BLaER1 treated with 17β-estradiol and CSF1 and Interleukin-3, amounts not matched to agents 10 nM and 100 nM (cell line): ENCODE results near the gene RAB11FIP3.

Experiments
- H3K27ac ChIP-seq, 11 experiments: shearing (Covaris generic); formaldehyde crosslinking; 2 replicates each; pipeline ENCODE4 v1.8.1; 2022
- H3K27me3 ChIP-seq, 11 experiments: shearing (Covaris generic); formaldehyde crosslinking; 2 replicates each; pipeline ENCODE4 v1.8.1; 2022
- H3K36me3 ChIP-seq, 11 experiments: shearing (Covaris generic); formaldehyde crosslinking; 2 replicates each; pipeline ENCODE4 v1.8.1; 2022
- H3K4me1 ChIP-seq, 10 experiments: shearing (Covaris generic); formaldehyde crosslinking; 2 replicates each; pipeline ENCODE4 v1.8.1; 2022
- H3K4me2 ChIP-seq, 11 experiments: shearing (Covaris generic); formaldehyde crosslinking; 2 replicates each; pipeline ENCODE4 v1.8.1; 2022
- H3K4me3 ChIP-seq, 10 experiments: shearing (Covaris generic); formaldehyde crosslinking; 2 replicates each; pipeline ENCODE4 v1.8.1; 2022
- H3K9ac ChIP-seq, 11 experiments: shearing (Covaris generic); formaldehyde crosslinking; 2 replicates each; pipeline ENCODE4 v1.8.1; 2022
- H3K9me3 ChIP-seq, 11 experiments: shearing (Covaris generic); formaldehyde crosslinking; replicated peaks in 1 of 11; 2 replicates each; pipeline ENCODE4 v1.8.1; 2022
- H4K20me1 ChIP-seq, 11 experiments: shearing (Covaris generic); formaldehyde crosslinking; 2 replicates each; pipeline ENCODE4 v1.8.1; 2022
- Cebpa-rat ChIP-seq, 11 experiments: shearing (Covaris generic); IDR thresholded peaks; 2 replicates each; pipeline ENCODE4 v1.8.1; 2022

RAB11FIP3 gene

DNA sequence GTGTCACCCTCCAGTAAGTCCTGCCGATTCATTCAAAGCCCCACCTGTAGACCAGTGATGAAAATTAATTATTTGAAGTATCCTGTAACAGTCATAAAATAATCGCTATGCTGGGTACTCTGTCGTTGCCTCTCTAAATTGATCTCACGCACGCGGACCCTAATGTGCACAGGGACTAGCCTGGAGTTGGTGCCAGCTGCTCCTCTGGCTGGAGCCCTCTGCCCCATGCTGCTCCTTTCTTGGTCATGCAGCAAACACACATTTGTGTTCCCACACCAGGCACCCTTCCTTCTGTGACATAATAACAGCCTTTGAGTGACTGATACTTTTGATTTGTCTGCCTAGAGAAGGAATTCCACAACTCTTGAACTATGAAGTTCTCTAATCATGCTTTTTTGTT is 16.0 kb downstream of the RAB11FIP3 start:
- Histone ChIP-seq H4K20me1 (peaks cover 13 to 100% (median 98%) of the 10 kb centered on the region in 11 experiments; a peak in 19 of 22 replicates), H3K9me3 (no peaks in the 10 kb centered on the region), H3K36me3 (peaks cover 15 to 77% (median 38%) of the 10 kb centered on the region in 11 experiments; a peak in 21 of 22 replicates), H3K4me1 (peaks cover 17 to 54% (median 32%) of the 10 kb centered on the region in 10 experiments), H3K4me3 (no peak overlapping the region), H3K27me3 (no peaks in the 10 kb centered on the region), H3K4me2 (peak overlapping the region in 5 of 11 experiments; percentile 42 to 66 (median 51); a peak in 5 of 22 replicates), H3K27ac (no peak overlapping the region), H3K9ac (no peak overlapping the region)
- TF ChIP-seq Cebpa-rat (IDR thresholded peaks at IDR 0.05) = no peak

GRCh38 chr16:442976-443375 is 17.5 kb downstream of the RAB11FIP3 start:
- peak overlapping the region in 1 of 11 experiments; percentile 8; a peak in 1 of 22 replicates for H3K9ac ChIP-seq
- no peaks in the 10 kb centered on the region for H3K9me3 ChIP-seq
- H3K4me2 ChIP-seq = peak overlapping the region; percentile 25 to 66 (median 46); a peak in 21 of 22 replicates
- H3K27ac ChIP-seq = peak overlapping the region in 2 of 11 experiments; percentile 3 to 12; a peak in 1 of 22 replicates
- no peak overlapping the region for H3K4me3 ChIP-seq
- H3K36me3 ChIP-seq = peaks cover 15 to 62% (median 31%) of the 10 kb centered on the region in 11 experiments; a peak in 21 of 22 replicates
- TF ChIP-seq Cebpa-rat (IDR thresholded peaks at IDR 0.05) = no peak
- H3K4me1 ChIP-seq = peaks cover 17 to 54% (median 32%) of the 10 kb centered on the region in 10 experiments
- no peaks in the 10 kb centered on the region for H3K27me3 ChIP-seq
- H4K20me1 ChIP-seq = peaks cover 13 to 100% (median 85%) of the 10 kb centered on the region in 11 experiments; a peak in 19 of 22 replicates

GRCh38 chr16:444027-444426 is 18.6 kb downstream of the RAB11FIP3 start:
- H3K4me1 ChIP-seq = peaks cover 17 to 51% (median 32%) of the 10 kb centered on the region in 10 experiments
- no peaks in the 10 kb centered on the region for H3K27me3 ChIP-seq
- no peak overlapping the region for H3K9ac ChIP-seq
- peaks cover 13 to 100% (median 76%) of the 10 kb centered on the region in 11 experiments; a peak in 18 of 22 replicates for H4K20me1 ChIP-seq
- H3K4me2 ChIP-seq = 0 out of 22 replicates have a peak overlapping the region, but pooled peaks of 1 of the 11 experiments have one; percentile 0
- H3K27ac ChIP-seq = no peak overlapping the region
- H3K9me3 ChIP-seq = no peaks in the 10 kb centered on the region; a peak in 1 of 22 replicates
- TF ChIP-seq Cebpa-rat (IDR thresholded peaks at IDR 0.05) = no peak
- peaks cover 15 to 54% (median 28%) of the 10 kb centered on the region in 11 experiments; a peak in 21 of 22 replicates for H3K36me3 ChIP-seq
- no peak overlapping the region for H3K4me3 ChIP-seq

DNA sequence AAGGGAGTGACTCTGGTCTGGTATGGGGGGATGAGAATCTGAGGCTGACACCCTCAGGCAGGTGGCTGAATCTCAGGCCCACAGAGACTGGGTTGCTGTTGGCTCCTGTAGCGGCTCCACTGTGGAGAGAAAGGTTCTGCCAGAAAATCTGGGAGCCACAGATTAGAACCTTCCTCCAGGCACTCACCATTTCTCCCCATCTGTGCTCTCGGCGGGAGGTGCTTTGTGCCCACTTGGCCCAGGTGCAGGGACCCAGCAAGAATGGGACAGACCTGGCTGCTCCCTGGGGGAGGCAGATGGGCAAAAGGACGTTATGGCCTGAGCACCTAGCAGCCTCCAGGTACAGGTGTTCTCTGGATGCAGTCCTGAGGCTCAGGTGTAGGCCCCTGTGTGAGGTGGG is 20.1 kb downstream of the RAB11FIP3 start:
- Histone ChIP-seq H3K27me3 (no peaks in the 10 kb centered on the region), H3K36me3 (peaks cover 10 to 42% (median 23%) of the 10 kb centered on the region in 11 experiments; a peak in 21 of 22 replicates), H3K27ac (no peak overlapping the region), H3K4me3 (no peak overlapping the region), H3K9ac (no peak overlapping the region), H3K4me2 (no peak overlapping the region), H4K20me1 (peaks cover 13 to 100% (median 76%) of the 10 kb centered on the region in 11 experiments; a peak in 18 of 22 replicates), H3K4me1 (peaks cover 33 to 59% (median 46%) of the 10 kb centered on the region in 10 experiments), H3K9me3 (no peaks in the 10 kb centered on the region; a peak in 1 of 22 replicates)
- TF ChIP-seq Cebpa-rat (IDR thresholded peaks at IDR 0.05) = no peak

DNA sequence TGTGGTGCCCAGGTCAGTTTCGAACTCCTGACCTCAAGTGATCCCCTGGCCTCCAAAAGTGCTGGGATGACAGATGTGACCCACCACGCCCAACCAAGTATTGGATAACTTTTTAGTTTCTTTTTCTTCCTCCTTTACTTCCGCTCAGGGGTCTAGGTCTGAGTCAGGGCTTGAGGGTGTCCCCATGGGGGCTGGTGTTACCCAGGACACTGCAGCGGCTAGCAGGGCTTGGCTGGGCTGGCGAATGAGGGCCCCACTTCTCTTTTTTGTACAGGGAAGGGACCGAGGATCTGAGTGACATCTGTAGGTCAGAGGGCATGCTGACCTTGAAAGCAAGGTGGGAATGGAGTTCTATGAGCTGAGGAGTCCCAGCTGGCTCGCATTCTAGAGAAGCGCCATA is 24.9 kb downstream of the RAB11FIP3 start:
- H3K9me3 ChIP-seq = no peaks in the 10 kb centered on the region; a peak in 1 of 22 replicates
- no peaks in the 10 kb centered on the region for H3K27me3 ChIP-seq
- peak overlapping the region; percentile 1 to 64 (median 40); a peak in 16 of 22 replicates for H3K4me2 ChIP-seq
- peaks cover 0 to 24% (median 4%) of the 10 kb centered on the region in 11 experiments; a peak in 6 of 22 replicates for H3K36me3 ChIP-seq
- H3K4me1 ChIP-seq = peaks cover 16 to 47% (median 27%) of the 10 kb centered on the region in 10 experiments
- no peak for TF ChIP-seq Cebpa-rat (IDR thresholded peaks at IDR 0.05)
- H3K4me3 ChIP-seq = no peak overlapping the region
- H3K27ac ChIP-seq = peak overlapping the region in 5 of 11 experiments; percentile 1 to 47 (median 31); a peak in 6 of 22 replicates
- H4K20me1 ChIP-seq = peaks cover 0 to 92% (median 59%) of the 10 kb centered on the region in 11 experiments; a peak in 18 of 22 replicates
- H3K9ac ChIP-seq = no peak overlapping the region

DNA sequence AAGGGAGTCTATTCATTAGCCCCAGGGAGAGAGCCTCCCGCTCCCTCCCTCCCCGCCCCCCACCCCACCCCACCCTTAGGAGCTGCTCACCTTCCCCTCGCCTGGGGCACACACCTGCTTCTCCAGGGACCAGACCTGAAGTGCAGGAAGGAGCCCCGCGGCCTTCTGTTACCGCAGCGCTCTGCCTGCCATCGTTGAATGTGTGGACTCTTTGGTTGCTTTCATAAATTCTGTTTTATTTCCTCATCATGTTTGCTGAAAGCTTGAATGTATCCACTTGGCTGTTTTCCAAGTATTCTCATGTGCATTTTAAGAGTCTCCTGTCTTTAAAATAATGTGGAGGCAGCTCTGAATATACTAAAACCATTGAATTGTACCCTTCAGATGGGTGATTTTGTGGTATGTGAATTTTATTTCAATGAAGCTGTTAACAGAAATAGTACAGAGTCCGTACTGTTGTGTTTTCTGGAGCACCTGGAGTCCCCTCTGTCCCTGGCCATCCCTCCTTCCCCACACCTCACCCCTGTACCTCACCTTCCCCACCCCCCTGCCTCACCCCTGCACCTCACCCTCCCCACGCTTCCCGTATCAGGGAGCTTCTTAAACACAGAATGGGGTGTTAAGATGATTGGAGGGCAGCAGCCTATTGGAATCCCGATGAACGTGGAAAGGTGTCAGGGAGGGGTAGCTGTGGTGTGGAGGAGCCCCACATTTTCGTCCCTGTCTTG is 25.5 kb downstream of the RAB11FIP3 start:
- peaks cover 0 to 25% (median 10%) of the 10 kb centered on the region in 11 experiments; a peak in 6 of 22 replicates for H3K36me3 ChIP-seq
- peaks cover 16 to 45% (median 27%) of the 10 kb centered on the region in 10 experiments for H3K4me1 ChIP-seq
- H4K20me1 ChIP-seq = peaks cover 0 to 92% (median 59%) of the 10 kb centered on the region in 11 experiments; a peak in 16 of 22 replicates
- H3K9me3 ChIP-seq = no peaks in the 10 kb centered on the region; a peak in 1 of 22 replicates
- no peak overlapping the region for H3K4me3 ChIP-seq
- no peak for TF ChIP-seq Cebpa-rat (IDR thresholded peaks at IDR 0.05)
- no peaks in the 10 kb centered on the region for H3K27me3 ChIP-seq
- H3K9ac ChIP-seq = no peak overlapping the region
- no peak overlapping the region for H3K4me2 ChIP-seq
- H3K27ac ChIP-seq = peak overlapping the region in 2 of 11 experiments; percentile 32 to 47; a peak in 3 of 22 replicates

GRCh38 chr16:454397-454940 is 29.0 kb downstream of the RAB11FIP3 start:
- Histone ChIP-seq H3K27ac (no peak overlapping the region), H3K9me3 (no peaks in the 10 kb centered on the region), H3K36me3 (peaks cover 0 to 16% (median 6%) of the 10 kb centered on the region in 11 experiments; a peak in 6 of 22 replicates), H3K9ac (no peak overlapping the region), H3K4me1 (peaks cover 22 to 56% (median 41%) of the 10 kb centered on the region in 10 experiments), H3K4me3 (no peak overlapping the region), H3K27me3 (no peaks in the 10 kb centered on the region), H4K20me1 (peaks cover 5 to 93% (median 73%) of the 10 kb centered on the region in 11 experiments; a peak in 17 of 22 replicates), H3K4me2 (no peak overlapping the region)
- no peak for TF ChIP-seq Cebpa-rat (IDR thresholded peaks at IDR 0.05)

GRCh38 chr16:455453-455852 is 30.0 kb downstream of the RAB11FIP3 start:
- no peak overlapping the region for H3K9ac ChIP-seq
- peak overlapping the region in 3 of 11 experiments; percentile 6 to 46 (median 11); a peak in 5 of 22 replicates for H3K4me2 ChIP-seq
- H3K4me1 ChIP-seq = peaks cover 12 to 47% (median 34%) of the 10 kb centered on the region in 10 experiments
- H3K4me3 ChIP-seq = no peak overlapping the region
- H4K20me1 ChIP-seq = peaks cover 5 to 93% (median 70%) of the 10 kb centered on the region in 11 experiments; a peak in 17 of 22 replicates
- H3K27ac ChIP-seq = no peak overlapping the region
- peaks cover 0 to 16% (median 7%) of the 10 kb centered on the region in 11 experiments; a peak in 11 of 22 replicates for H3K36me3 ChIP-seq
- H3K27me3 ChIP-seq = no peaks in the 10 kb centered on the region
- no peaks in the 10 kb centered on the region for H3K9me3 ChIP-seq
- peak in 3 of 11 experiments; percentile 30 to 49 (median 39); a peak in 1 of 22 replicates for TF ChIP-seq Cebpa-rat (IDR thresholded peaks at IDR 0.05)
